OCI-LY3 (cell line): ENCODE measurements around the gene PNPLA3.

Experiments used
- H2AFZ ChIP-seq: fragments of 200-600, 300-600 bp; shearing (Covaris generic); 2 replicates; pipeline ENCODE4 v1.6.0; 2014; ENCODE audit warnings: antibody characterized with exemption, low read depth, low read length
- H3K27ac ChIP-seq: fragments of 200-600, 300-600 bp; sonication (generic); 2 replicates; pipeline ENCODE4 v1.5.1; 2014; ENCODE audit warnings: mild to moderate bottlenecking, low read length, moderate library complexity, mixed read lengths
- H3K27me3 ChIP-seq: fragments of 200-600, 300-600 bp; sonication (generic); 2 replicates; pipeline ENCODE4 v1.6.1; 2014; ENCODE audit warnings: low read depth, low read length, mixed read lengths
- H3K36me3 ChIP-seq: fragments of 200-600, 300-600 bp; sonication (generic); replicated peaks from 2 replicates; pipeline ENCODE3; 2014; ENCODE audit warnings: low read depth, low read length, mixed read lengths
- H3K4me1 ChIP-seq: fragments of 300-600, 200-600 bp; sonication (generic); 2 replicates; pipeline ENCODE4 v1.6.1; 2014; ENCODE audit warnings: low read length, mixed read lengths
- H3K4me2 ChIP-seq: fragments of 200-600, 300-600 bp; sonication (generic); 2 replicates; pipeline ENCODE4 v1.6.1; 2014; ENCODE audit warnings: low read length, mixed read lengths
- H3K4me3 ChIP-seq: fragments of 300-600, 200-600 bp; sonication (generic); 2 replicates; pipeline ENCODE4 v1.5.1; 2014; ENCODE audit warnings: antibody characterized with exemption, mild to moderate bottlenecking, low read length, moderate library complexity
- H3K79me2 ChIP-seq: fragments of 300-600, 200-600 bp; shearing (Covaris generic); 2 replicates; pipeline ENCODE4 v1.6.1; 2014; ENCODE audit warnings: mild to moderate bottlenecking, low read length, mixed read lengths
- H3K9ac ChIP-seq: fragments of 300-600, 200-600 bp; shearing (Covaris generic); 2 replicates; pipeline ENCODE4 v1.6.0; 2014; ENCODE audit warnings: mild to moderate bottlenecking, low read length, moderate library complexity
- H3K9me3 ChIP-seq: fragments of 200-600, 300-600 bp; shearing (Covaris generic); 2 replicates; pipeline ENCODE4 v1.6.1; 2014; ENCODE audit warnings: low read length, mixed read lengths; ENCODE audit not compliant: insufficient read depth
- H4K20me1 ChIP-seq: fragments of 200-600, 300-600 bp; sonication (generic); 2 replicates; pipeline ENCODE4 v1.6.1; 2016; ENCODE audit warnings: low read length, mixed read lengths; ENCODE audit not compliant: insufficient read depth
- CTCF ChIP-seq: fragments of 200-600, 300-600 bp; sonication (generic); IDR thresholded peaks from 2 replicates; pipeline ENCODE4 v1.5.1; 2014; ENCODE audit warnings: antibody characterized with exemption, low read length, low read depth
- EZH2phosphoT487 ChIP-seq: fragments of 200-600 bp; shearing (Covaris generic); IDR thresholded peaks from 2 replicates; pipeline ENCODE4 v1.6.1; 2018; ENCODE audit warnings: antibody characterized with exemption, mixed run types, low read depth

PNPLA3 gene

GRCh38 chr22:43951966-43952365 is 28.4 kb downstream of the PNPLA3 start:
- no peak for TF ChIP-seq CTCF
- TF ChIP-seq EZH2phosphoT487, result no peak
- Histone ChIP-seq H3K4me2 (no peak overlapping the region), H4K20me1 (no peaks in the 10 kb centered on the region), H3K9ac (no peak overlapping the region), H3K79me2 (peaks cover 31% of the 10 kb centered on the region), H3K27me3 (no peaks in the 10 kb centered on the region), H3K9me3 (no peaks in the 10 kb centered on the region), H3K27ac (no peak overlapping the region), H3K4me1 (peaks cover 16% of the 10 kb centered on the region), H3K36me3 (no peaks in the 10 kb centered on the region), H2AFZ (no peak overlapping the region), H3K4me3 (no peak overlapping the region)

GRCh38 chr22:43953988-43954785 is 30.6 kb downstream of the PNPLA3 start:
- Histone ChIP-seq H3K4me2 (peak overlapping the region; percentile 82), H3K9ac (peak overlapping the region; percentile 93), H3K79me2 (peaks cover 52% of the 10 kb centered on the region), H3K4me3 (peak overlapping the region; percentile 91), H3K9me3 (no peaks in the 10 kb centered on the region), H3K27ac (peak overlapping the region; percentile 51), H3K36me3 (no peaks in the 10 kb centered on the region), H4K20me1 (no peaks in the 10 kb centered on the region), H3K4me1 (peaks cover 16% of the 10 kb centered on the region), H2AFZ (0 out of 2 replicates have a peak overlapping the region, but pooled peaks have one; percentile 81), H3K27me3 (no peaks in the 10 kb centered on the region)
- TF ChIP-seq CTCF (no peak), EZH2phosphoT487 (no peak)

GRCh38 chr22:43955040-43955882 is 31.7 kb downstream of the PNPLA3 start, which contains the start of gene SAMM50:
SAMM50 (plus strand) TSS chr22:43955442; CDS start chr22:43955578, 136 bp downstream.
- Histone ChIP-seq H4K20me1 (no peaks in the 10 kb centered on the region), H3K27me3 (no peaks in the 10 kb centered on the region), H2AFZ (peak within 1 kb of the TSS; percentile 81), H3K4me1 (peaks cover 16% of the 10 kb centered on the region), H3K4me2 (peak within 1 kb of the TSS; percentile 87), H3K9ac (peak within 1 kb of the TSS; percentile 93), H3K36me3 (no peaks in the 10 kb centered on the region), H3K27ac (peak within 1 kb of the TSS; percentile 64), H3K4me3 (peak within 1 kb of the TSS; percentile 91), H3K9me3 (no peaks in the 10 kb centered on the region), H3K79me2 (peaks cover 61% of the 10 kb centered on the region)
- TF ChIP-seq CTCF (no peak; the same call in 1 of the 2 replicates), EZH2phosphoT487 (no peak)
